ENCODE data around the gene KLHL10. TPM values are rescaled to one million over a fixed set of nuclear protein-coding genes. Genes with fewer than 3 reads are reported as not detected.
"Not testable (repeated sequence)": the region's sequence is repeated elsewhere in the genome, so short reads cannot be mapped to it uniquely, and the experiment has no call there.

The KLHL10 gene
- total RNA-seq, 3 donors from 2014 or later (not counting 1 experiment from before 2014, with no cell fraction given): not detected

DNA sequence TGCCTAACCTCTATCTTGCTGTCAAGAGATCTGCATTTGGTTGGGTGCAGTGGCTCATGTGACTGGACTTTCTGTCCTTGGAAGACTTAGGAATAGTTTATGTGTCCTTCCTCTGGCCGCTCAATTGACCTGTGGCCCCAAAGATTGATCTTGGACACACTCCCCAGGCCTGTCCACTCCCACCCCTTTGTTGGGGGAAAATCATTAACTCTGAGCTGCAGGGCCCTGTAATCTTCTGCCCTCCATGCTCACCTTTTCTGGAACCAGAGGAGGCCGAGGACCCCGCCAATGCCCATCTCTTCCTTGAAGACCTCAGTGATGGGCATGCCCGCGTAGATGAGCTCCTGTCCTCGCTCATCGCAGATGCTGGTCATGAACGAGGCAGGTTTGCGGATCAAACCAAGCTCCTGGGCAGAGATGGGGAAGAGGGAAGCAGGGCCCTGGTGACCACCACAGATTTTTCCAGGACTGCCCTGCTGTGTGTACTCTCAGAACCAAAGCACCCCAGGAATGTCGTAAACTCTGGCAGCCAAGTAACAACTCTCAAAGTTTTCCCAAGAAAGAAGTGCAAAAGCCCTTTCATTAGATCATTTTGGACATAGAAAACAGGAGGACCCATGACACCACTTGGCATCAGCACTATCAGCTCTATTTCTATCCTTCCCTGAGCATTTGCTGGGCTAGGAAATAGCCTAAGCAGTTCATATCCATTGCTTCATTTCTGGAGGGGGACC is 36.1 kb downstream of the KLHL10 start:
- Mint-ChIP-seq H3K4me3 (no peak overlapping the region), H3K9me3 (no peaks in the 10 kb centered on the region), H3K27ac (no peak overlapping the region), H3K4me1 (no peaks in the 10 kb centered on the region), H3K27me3 (ENCODE audit: low read depth in 2 of 2) (no peaks in the 10 kb centered on the region), H3K36me3 (peaks cover 18% of the 10 kb centered on the region)
- intact Hi-C loops (cut with micrococcal nuclease): no loop called here
- Histone ChIP-seq H3K27me3 (ENCODE audit: control insufficient read depth, insufficient read depth, low read length) (no peaks in the 10 kb centered on the region), H3K36me3 (ENCODE audit: control insufficient read depth, insufficient read depth, low read length) (peaks cover 56% of the 10 kb centered on the region), H3K4me1 (ENCODE audit: control insufficient read depth, insufficient read depth, low read length) (no peaks in the 10 kb centered on the region), H3K9me3 (ENCODE audit: control insufficient read depth, insufficient read depth, low read length) (no peaks in the 10 kb centered on the region), H3K27ac (ENCODE audit: low read length) (no peak overlapping the region), H3K4me3 (ENCODE audit: low read length) (no peak overlapping the region)
- DNase-seq (no peak), ATAC-seq (no peak)
- TF ChIP-seq, protein P1, sequence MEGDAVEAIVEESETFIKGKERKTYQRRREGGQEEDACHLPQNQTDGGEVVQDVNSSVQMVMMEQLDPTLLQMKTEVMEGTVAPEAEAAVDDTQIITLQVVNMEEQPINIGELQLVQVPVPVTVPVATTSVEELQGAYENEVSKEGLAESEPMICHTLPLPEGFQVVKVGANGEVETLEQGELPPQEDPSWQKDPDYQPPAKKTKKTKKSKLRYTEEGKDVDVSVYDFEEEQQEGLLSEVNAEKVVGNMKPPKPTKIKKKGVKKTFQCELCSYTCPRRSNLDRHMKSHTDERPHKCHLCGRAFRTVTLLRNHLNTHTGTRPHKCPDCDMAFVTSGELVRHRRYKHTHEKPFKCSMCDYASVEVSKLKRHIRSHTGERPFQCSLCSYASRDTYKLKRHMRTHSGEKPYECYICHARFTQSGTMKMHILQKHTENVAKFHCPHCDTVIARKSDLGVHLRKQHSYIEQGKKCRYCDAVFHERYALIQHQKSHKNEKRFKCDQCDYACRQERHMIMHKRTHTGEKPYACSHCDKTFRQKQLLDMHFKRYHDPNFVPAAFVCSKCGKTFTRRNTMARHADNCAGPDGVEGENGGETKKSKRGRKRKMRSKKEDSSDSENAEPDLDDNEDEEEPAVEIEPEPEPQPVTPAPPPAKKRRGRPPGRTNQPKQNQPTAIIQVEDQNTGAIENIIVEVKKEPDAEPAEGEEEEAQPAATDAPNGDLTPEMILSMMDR (IDR thresholded peaks at IDR 0.05): no peak
- 99% methylated on average over 10 of the region's 10 CpGs for WGBS (ENCODE audit: insufficient coverage)

- DNase-seq; H3K9me3 Mint-ChIP-seq; H3K27me3 ChIP-seq (ENCODE audit: control insufficient read depth, insufficient read depth, low read length); intact Hi-C loops (cut with micrococcal nuclease); ATAC-seq; H3K9me3 ChIP-seq (ENCODE audit: control insufficient read depth, insufficient read depth, low read length); H3K27me3 Mint-ChIP-seq (ENCODE audit: low read depth in 2 of 2); H3K4me3 Mint-ChIP-seq; H3K4me3 ChIP-seq (ENCODE audit: low read length); H3K4me1 Mint-ChIP-seq; H3K27ac Mint-ChIP-seq; H3K4me1 ChIP-seq (ENCODE audit: control insufficient read depth, insufficient read depth, low read length); H3K27ac ChIP-seq (ENCODE audit: low read length): not testable (repeated sequence)
- peaks cover 18% of the 10 kb centered on the region for H3K36me3 Mint-ChIP-seq
- whole genome bisulfite sequencing (ENCODE audit: insufficient coverage): 96% methylated on average over 9 of the region's 9 CpGs
- H3K36me3 ChIP-seq (ENCODE audit: control insufficient read depth, insufficient read depth, low read length): peaks cover 57% of the 10 kb centered on the region
Measured at GRCh38 chr17:41874293-41874670, 36.7 kb downstream of the KLHL10 start.

DNA sequence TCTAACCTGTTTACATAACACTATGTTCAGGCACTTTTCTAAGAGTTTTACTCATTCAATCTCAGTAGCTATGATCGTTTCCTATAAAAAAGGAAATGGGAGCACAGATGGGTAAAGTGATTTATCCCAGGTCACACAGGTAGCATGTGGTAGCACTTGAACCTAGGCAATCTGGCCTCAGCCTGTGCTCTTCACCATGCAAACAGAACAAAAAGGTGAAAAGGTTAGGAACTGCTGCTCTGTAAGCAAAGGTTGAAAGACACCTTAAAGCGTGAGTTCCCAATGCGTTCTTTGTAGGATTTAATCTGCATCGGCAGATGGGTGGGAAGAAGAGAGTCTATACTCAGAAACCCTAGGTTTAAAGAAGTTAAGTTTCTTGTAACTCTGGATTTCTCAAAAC is 42.5 kb downstream of the KLHL10 start:
- Mint-ChIP-seq H3K27ac (no peak overlapping the region), H3K4me1 (peaks cover 5 to 9% of the 10 kb centered on the region in 2 donors), H3K36me3 (peaks cover 19% of the 10 kb centered on the region)

GRCh38 chr17:41882756-41883155 is 45.1 kb downstream of the KLHL10 start:
- H3K4me1 ChIP-seq (ENCODE audit: control insufficient read depth, insufficient read depth, low read length): no peaks in the 10 kb centered on the region
- no peak overlapping the region for H3K4me3 Mint-ChIP-seq
- peak overlapping the region in 1 of 2 donors; percentile 28 for H3K27ac Mint-ChIP-seq
- no peaks in the 10 kb centered on the region for H3K27me3 Mint-ChIP-seq (ENCODE audit: low read depth in 2 of 2)
- peaks cover 5 to 9% of the 10 kb centered on the region in 2 donors for H3K4me1 Mint-ChIP-seq
- H3K36me3 Mint-ChIP-seq: peaks cover 21% of the 10 kb centered on the region
- H3K9me3 Mint-ChIP-seq: no peaks in the 10 kb centered on the region
- WGBS (ENCODE audit: insufficient coverage): 93% methylated on average over 6 of the region's 6 CpGs
- no peak overlapping the region for H3K27ac ChIP-seq (ENCODE audit: low read length)
- H3K4me3 ChIP-seq (ENCODE audit: low read length): no peak overlapping the region
- no peaks in the 10 kb centered on the region for H3K9me3 ChIP-seq (ENCODE audit: control insufficient read depth, insufficient read depth, low read length)
- intact Hi-C loops (cut with micrococcal nuclease): no loop called here
- DNase-seq (no peak), ATAC-seq (no peak)
- peaks cover 75% of the 10 kb centered on the region for H3K36me3 ChIP-seq (ENCODE audit: control insufficient read depth, insufficient read depth, low read length)
- TF ChIP-seq, protein P1 (IDR thresholded peaks at IDR 0.05): no peak
- H3K27me3 ChIP-seq (ENCODE audit: control insufficient read depth, insufficient read depth, low read length): no peaks in the 10 kb centered on the region

More for the DNA sequence above, 42.5 kb downstream of the KLHL10 start:
- TF ChIP-seq, protein P1 (IDR thresholded peaks at IDR 0.05): no peak
- DNase-seq: no peak
- Mint-ChIP-seq H3K27me3 (ENCODE audit: low read depth in 2 of 2) (no peaks in the 10 kb centered on the region), H3K9me3 (no peaks in the 10 kb centered on the region), H3K4me3 (no peak overlapping the region)
- no peaks in the 10 kb centered on the region for H3K9me3 ChIP-seq (ENCODE audit: control insufficient read depth, insufficient read depth, low read length)
- no peak for ATAC-seq
- WGBS (ENCODE audit: insufficient coverage): 100% methylated on average over 3 of the region's 4 CpGs
- H3K36me3 ChIP-seq (ENCODE audit: control insufficient read depth, insufficient read depth, low read length): peaks cover 58% of the 10 kb centered on the region
- intact Hi-C loops (cut with micrococcal nuclease): no loop called here
- no peaks in the 10 kb centered on the region for H3K4me1 ChIP-seq (ENCODE audit: control insufficient read depth, insufficient read depth, low read length)
- no peaks in the 10 kb centered on the region for H3K27me3 ChIP-seq (ENCODE audit: control insufficient read depth, insufficient read depth, low read length)
- no peak overlapping the region for H3K4me3 ChIP-seq (ENCODE audit: low read length)
- H3K27ac ChIP-seq (ENCODE audit: low read length): no peak overlapping the region

All from natural killer cell (primary cell).